HUDEP-2 (cell line): ENCODE measurements around the gene GLI2.
A peak's percentile ranks its signal among the peaks of the same experiment; 100 is the strongest.

Experiments
- DNase-seq, 76 experiments: peaks; one replicate each; lab custom pipeline; 2025; ENCODE audit not compliant: unreplicated experiment in 76 of 76; lab: John Stamatoyannopoulos, UW

Gene GLI2

DNA sequence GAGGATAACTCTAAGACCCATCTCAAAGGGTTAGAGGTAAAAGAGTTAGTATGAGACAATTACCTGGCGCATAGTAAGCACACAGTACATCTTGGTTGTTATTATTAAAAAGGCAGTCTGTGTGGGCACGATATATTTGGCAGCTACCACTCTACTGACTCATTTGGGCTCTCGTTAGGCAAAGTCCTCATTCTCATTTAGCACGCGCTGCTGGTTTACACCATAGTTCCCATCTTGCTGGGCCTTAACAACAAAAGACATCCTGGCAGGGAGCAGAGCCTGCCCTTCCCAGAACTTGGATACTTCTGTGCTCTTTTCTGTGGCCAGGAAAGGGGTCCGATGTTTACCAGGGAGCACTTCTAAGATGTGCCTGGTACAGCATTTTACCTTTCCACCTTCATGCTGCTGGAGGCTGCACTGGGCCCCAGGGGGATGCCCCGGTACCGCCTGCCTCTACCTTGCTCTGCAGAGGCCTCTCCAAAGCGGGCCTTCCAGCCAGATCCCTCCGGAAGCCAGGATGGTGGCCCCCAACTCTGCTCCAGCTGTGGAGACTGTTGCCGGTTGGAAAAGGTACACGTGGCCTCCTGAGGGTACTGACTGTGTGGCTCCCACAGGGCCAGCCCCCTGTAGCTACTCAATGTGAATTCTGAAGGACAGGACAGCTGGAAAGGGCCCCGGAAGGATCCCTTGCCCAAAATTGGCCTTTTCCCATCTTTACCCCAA, 15.0 kb downstream of the GLI2 start:
- DNase-seq, result no peak

DNA sequence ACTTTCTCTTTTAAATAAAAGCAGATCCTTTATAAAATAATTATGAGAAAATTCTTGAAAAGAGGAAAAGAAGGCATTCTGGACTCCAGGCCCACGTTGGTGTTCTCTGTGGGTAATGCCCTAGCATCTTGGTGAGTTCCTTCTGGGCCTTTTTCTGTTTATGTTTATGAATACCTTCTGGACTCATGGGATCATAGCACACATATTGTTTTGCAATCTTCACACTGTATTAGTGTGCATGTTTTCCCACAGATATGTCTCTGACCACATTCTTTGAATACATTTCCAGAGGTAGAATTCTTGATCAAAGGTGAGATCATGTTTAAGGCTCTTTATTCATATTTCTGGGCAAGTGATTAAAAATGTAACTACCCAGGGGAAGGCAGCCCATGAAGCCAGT, 15.9 kb downstream of the GLI2 start:
- no peak for DNase-seq

GRCh38 chr2:120754067-120754960, 18.6 kb downstream of the GLI2 start:
- peak in 2 of 76 experiments; percentile 3 to 4 for DNase-seq

DNA sequence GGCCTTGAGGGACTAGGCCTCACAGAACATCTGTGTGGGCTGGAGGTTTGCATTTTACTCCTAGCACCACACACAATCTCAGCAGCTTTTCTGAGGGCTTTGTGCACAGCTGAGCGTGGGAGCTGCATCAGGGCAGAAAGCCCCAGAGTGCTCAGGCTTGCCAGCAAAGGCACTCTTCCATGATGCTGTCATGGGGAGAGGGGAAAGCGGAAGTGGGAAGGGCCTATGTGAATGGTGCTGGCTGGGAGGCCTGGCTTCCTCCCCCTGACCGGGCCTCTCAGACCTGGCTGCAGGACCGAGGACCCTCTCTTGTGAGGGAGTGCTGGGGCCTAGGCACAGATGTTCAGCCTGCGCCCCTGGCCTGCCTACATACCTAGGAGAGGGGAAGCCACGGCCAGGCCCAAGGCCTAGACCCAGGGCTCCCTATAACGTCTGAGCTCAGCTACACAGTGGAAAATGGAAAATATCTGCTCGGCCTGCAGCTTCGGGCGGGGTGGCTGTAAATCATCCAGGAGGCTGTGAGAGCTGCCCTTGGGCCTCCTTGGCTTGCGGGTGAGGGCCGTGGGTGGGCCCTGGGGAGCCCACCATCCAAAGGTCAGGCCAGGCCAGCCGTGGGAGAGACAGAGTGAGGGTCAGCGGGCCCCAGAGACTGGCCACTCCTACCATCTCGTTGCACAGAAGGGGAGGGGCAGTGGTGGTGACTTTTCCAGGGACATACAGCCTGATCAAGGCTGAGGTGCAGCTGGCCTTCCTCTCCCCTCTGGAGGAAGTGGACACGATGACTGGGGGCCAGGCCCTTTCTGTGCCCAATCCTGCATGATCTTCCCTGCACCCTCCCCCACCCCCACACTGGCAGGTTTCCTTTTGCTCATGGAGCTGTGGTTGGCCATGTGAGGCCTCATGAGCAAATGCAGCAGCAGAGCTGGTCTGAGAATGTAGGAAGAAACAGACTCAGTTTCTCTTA, 22.8 kb downstream of the GLI2 start:
- DNase-seq, result no peak

- no peak for DNase-seq
These were observed 24.1 kb downstream of the GLI2 start for GRCh38 chr2:120759543-120760331.

DNA sequence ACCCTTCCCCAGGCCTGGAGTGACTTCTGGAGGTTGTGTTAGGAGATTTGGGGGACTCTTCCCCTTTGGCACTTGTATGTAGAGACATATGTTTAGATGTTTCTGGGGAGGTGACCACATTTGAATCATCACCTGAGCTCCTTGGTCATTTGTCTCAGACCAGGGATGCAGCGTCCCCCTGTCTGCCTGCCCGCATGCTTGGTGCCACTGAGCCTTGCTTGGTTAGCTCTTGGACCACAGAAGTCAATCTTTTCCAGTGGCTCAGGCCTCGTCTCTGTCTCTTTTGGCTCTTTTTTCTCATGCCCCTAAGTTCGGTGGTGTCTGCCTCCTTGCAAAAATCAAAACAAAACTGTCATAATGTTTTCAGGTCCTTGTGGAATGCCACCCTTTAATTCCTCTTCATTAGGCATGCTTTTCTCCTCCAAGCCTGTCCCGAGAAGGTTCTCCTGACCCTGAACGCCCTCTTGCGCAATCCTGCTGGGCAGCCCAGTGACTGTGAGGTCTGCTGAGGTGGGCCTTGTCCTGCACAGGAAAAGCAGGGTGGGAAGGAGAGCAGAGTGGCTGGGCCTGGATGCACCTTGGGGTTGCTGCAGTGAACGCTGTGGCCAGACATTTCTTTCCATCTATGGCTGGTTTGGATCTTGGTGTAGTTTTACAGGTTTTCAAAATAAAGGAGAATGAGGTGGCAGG, 24.9 kb downstream of the GLI2 start:
- no peak for DNase-seq

DNA sequence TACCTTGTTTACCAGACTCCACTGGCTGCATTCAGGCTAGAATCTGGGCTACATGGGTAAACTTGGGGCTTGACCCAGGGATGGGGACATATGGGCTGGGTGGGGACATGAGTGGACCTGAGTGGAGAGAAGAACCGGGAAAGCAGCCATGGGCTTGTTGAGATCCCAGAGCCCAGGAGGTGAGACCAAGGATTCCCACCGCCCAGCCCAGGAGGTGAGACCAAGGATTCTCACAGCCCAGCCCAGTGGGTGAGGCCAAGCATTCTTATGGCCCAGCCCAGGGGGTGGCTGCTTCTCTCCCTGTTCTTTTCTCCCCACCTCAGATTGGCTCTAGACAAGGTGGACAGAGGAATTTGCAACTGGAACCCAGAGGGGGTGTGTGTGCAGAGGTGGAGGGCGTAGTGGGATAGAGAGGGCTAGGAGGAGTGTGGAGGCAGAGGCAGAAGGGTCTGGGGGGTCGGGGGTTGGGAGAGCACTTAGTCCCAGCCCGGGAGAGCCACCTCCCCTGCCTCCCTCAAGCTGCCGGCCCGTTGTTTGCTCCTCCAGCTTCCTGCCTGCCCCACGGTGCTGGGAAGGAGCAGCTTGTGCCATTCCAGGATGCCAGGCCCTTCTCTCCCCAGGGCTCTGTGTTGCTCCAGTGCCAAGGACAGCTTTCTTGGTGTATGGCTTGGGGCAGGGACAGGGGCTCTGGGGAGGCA, 25.6 kb downstream of the GLI2 start:
- DNase-seq, result no peak

DNA sequence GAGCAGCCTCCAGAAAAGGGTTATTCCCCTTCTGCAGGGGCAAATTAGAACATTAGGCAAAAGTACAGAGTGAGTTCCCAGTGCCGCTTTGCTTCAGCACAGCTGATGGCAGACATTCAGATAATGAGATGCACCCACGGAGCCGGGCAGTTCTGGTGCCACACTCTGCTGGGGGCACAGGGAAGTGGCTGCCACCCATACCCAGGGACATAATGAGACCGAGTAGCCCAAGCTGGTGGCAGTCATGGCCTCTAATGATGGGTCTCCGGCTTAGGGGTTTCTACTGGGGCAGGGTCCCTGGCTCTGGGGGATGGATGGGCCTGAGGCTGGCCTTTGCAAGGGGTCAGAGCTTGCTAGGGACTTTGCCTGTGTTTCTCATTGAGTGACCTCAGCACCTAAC, 26.2 kb downstream of the GLI2 start:
- no peak for DNase-seq

- no peak for DNase-seq
These were observed 26.8 kb downstream of the GLI2 start for GRCh38 chr2:120762341-120763061.

DNA sequence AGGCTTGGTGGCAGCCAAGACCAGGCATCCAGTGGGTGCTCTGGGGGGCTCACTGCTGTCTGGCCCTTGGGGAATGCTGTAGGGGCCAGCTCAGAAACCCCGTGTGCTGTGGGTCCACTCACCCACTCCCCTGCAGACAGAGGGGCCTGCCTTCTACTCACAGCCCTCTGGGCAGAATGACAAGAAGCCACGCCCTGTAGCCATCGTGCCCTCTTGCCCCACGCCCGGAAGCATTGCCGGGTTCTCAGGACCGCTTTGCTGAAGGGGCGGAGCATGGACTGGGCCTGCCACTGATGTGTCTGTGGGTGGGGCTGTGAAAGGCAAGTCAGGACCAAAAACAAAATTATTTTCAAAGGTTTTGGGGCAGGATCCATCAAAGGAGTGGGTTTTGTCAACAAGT, 27.8 kb downstream of the GLI2 start:
- peak in 23 of 76 experiments; percentile 3 to 33 (median 13) for DNase-seq

DNA sequence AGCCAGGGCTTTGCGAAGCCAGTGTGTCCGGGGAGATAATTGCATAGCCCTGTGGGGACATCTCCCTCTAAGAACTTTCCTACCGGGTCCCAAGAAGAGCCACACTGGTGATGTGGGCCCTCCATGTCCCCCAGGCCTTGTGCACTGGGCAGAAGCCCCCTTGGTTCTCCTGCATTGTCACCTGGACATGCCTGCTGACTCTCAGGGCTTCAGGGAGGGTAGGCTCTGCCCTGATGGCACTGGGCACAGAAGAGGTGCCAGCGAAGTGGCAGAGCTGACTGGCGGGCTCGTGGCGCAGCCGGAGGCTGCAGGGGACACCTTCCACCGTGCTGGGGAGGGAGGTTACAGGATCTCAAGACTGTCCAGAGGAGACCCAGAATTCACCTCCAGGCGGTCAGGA, 28.3 kb downstream of the GLI2 start:
- DNase-seq, result no peak

DNA sequence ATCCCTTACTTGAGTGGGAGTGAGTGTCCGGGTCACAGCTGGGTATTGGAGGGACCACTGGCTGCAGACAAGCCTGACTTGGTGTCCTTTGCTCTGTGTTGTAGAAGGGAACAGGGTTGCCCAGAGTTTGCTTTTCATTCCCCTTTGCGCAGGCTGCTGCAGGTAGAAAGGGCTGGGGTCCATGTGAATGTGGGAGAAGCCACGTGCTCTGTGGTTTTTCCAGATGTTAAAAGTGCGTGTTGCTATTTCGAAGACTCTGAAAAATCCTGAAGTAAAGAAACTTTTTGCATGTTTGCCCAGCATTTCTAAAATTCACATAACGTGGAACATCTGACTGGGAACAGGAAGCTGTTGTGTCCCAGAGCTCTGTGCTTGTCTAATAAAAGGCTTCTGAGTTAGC, 28.8 kb downstream of the GLI2 start:
- DNase-seq, result no peak

DNA sequence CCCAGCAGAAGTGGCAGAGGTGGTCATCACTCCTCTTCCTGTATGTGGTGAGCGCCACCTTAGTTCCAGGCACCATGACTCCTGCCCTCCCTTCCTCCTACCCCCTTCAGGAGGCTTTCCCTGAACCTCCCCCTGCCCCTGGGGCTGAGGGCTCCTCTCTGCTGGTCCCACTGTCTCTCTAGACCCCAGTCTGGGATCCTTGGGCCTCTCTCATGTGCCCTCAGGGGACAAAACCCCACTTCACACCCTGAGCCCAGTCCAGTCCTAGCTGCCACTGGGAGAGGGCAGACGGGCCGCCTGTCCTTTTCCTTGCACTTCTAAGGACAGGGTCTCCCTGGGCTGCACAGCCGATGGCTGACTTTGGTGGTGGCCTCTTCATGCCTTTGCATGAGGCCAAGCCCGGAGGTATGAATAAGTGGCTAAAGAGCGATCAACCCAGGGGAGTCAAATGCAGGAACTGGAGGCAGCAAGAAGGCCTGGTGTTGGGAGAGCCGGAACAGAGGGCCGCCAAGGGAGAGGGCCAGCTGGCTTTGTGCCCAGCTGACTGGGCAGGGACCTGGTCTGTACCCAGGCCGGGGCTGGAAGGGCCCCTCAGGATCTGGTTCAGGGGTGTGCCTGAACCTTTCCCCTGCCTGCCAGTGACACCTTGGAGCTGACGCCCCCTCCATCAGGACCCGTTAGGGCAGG, 29.5 kb downstream of the GLI2 start:
- DNase-seq, result no peak

DNA sequence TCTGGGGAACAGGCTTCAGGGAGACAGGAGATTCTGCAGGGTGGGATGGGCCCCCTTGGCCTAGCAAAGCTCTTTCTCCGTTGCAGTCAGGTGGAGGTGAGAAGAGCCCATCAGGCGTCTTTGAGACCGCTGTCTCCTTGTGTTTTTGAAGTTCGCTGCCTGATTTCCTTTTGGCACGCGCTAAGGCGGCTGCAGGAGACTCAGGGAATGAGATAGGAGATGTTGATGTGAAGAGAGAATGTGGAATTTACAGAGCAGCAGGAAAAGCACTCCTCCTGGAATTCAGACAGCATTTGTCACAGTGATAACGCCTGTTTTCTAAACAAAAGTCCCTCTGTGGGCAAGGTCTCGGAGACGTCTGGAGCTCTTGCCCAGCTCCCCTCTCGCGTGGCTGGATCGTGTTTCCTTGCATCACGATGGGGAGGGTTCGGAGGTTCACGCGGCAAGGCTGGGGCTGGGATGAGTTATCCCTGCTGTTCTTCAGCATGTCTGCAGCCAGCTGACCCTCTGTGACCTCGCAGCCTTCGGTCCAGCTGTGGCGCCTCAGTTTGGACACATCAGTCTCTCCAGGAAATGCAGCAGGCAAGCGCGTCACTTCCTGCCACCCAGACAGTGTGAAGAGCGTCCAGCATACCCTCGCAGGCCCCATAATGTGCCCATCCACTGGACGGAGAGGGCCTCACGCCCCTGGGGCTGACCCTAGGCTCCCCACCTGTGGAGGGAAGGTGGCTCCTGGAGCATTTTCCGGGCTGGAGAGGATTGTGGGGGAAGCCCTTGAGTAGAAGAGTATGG, 30.2 kb downstream of the GLI2 start:
- no peak for DNase-seq

- no peak for DNase-seq
These were observed 31.0 kb downstream of the GLI2 start for GRCh38 chr2:120766470-120767351.

DNA sequence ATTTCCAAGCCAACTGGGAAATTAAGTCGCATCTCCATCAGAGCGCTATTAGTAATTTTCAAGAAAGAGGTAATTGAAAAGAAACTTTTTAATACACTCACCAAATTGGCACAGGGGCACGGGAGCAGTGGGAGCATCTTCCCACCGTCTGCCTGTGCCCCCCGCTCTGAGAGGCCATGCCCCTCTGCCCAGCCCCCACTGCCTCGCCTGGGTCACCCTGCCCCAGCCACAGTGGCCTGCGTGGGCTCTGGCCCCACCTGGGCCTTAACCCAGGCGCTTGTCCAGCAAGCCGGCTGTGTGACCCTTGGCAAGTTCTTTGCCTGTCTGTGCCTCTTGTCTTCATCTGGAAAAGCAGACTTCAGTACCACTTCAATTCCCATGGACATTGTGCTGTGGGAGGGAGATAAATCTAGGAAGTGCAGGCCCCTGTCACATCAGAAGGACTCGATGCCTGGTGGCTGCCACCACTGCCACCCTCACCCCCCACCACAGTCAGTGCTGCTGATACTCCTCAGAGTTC, 31.9 kb downstream of the GLI2 start:
- DNase-seq, result no peak
